Activated CD4-positive, CD25-positive, alpha-beta regulatory T cell treated with anti-CD3 and anti-CD28 coated beads, Interleukin-2, amount 50 U/mL, for 24 hours (primary cell): ENCODE data around the gene CNDP2.

Experiments
- ATAC-seq, 2 donors: fragments of 150-1000 bp; cut with Tn5 transposase; one replicate each; pipeline ENCODE4 v1.10.0; 2021; ENCODE audit warnings: mild to moderate bottlenecking in 1 of 2, moderate library complexity in 1 of 2

The CNDP2 gene

GRCh38 chr18:74573053-74573452, 76.9 kb downstream of the CNDP2 start:
- ATAC-seq, result no peak
